Osteocyte (in vitro differentiated cells): ENCODE data around the gene CDH4. TPM values are rescaled to one million over a fixed set of nuclear protein-coding genes. Genes with fewer than 3 reads are reported as not detected.

Source experiments
- DNase-seq: peaks from one replicate; pipeline ENCODE4 v3.0.0; 2021; ENCODE audit warnings: mixed read lengths; ENCODE audit not compliant: unreplicated experiment; ENCODE audit errors: extremely low spot score
- H3K27ac Mint-ChIP-seq: one replicate; pipeline ENCODE4 v1.8.0; 2021; ENCODE audit warnings: mild to moderate bottlenecking, mixed read lengths; ENCODE audit not compliant: unreplicated experiment
- H3K27me3 Mint-ChIP-seq: one replicate; pipeline ENCODE4 v1.8.0; 2021; ENCODE audit warnings: mixed read lengths; ENCODE audit not compliant: unreplicated experiment
- H3K36me3 Mint-ChIP-seq: one replicate; pipeline ENCODE4 v1.8.0; 2021; ENCODE audit warnings: mixed read lengths; ENCODE audit not compliant: unreplicated experiment
- H3K4me1 Mint-ChIP-seq: one replicate; pipeline ENCODE4 v1.8.0; 2021; ENCODE audit warnings: mixed read lengths; ENCODE audit not compliant: unreplicated experiment
- H3K4me3 Mint-ChIP-seq: one replicate; pipeline ENCODE4 v1.8.0; 2021; ENCODE audit warnings: mild to moderate bottlenecking, moderate library complexity, mixed read lengths; ENCODE audit not compliant: unreplicated experiment
- H3K9me3 Mint-ChIP-seq: one replicate; pipeline ENCODE4 v1.8.0; 2021; ENCODE audit warnings: mixed read lengths; ENCODE audit not compliant: unreplicated experiment
- total RNA-seq: library from RNA; stranded (reverse); gene quantifications from 2 replicates; pipeline ENCODE4 v1.2.1, GENCODE V29; 2021
- TF ChIP-seq, protein P1 (sequence below): fragments of 200-600 bp; sonication (generic); IDR thresholded peaks from 2 replicates; pipeline ENCODE4 v1.5.0; 2021; ENCODE audit warnings: antibody characterized with exemption, mild to moderate bottlenecking, moderate library complexity

The CDH4 gene
- total RNA-seq, 1 donor from 2014 or later: 1.3 TPM

GRCh38 chr20:61291166-61291829, 39.2 kb downstream of the CDH4 start:
- no peak overlapping the region for H3K4me3 Mint-ChIP-seq
- peaks cover 8% of the 10 kb centered on the region for H3K4me1 Mint-ChIP-seq
- no peaks in the 10 kb centered on the region for H3K27me3 Mint-ChIP-seq
- H3K36me3 Mint-ChIP-seq: no peaks in the 10 kb centered on the region
- DNase-seq: no peak
- no peak overlapping the region for H3K27ac Mint-ChIP-seq
- TF ChIP-seq, protein P1, sequence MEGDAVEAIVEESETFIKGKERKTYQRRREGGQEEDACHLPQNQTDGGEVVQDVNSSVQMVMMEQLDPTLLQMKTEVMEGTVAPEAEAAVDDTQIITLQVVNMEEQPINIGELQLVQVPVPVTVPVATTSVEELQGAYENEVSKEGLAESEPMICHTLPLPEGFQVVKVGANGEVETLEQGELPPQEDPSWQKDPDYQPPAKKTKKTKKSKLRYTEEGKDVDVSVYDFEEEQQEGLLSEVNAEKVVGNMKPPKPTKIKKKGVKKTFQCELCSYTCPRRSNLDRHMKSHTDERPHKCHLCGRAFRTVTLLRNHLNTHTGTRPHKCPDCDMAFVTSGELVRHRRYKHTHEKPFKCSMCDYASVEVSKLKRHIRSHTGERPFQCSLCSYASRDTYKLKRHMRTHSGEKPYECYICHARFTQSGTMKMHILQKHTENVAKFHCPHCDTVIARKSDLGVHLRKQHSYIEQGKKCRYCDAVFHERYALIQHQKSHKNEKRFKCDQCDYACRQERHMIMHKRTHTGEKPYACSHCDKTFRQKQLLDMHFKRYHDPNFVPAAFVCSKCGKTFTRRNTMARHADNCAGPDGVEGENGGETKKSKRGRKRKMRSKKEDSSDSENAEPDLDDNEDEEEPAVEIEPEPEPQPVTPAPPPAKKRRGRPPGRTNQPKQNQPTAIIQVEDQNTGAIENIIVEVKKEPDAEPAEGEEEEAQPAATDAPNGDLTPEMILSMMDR: no peak
- H3K9me3 Mint-ChIP-seq: no peaks in the 10 kb centered on the region

- no peaks in the 10 kb centered on the region for H3K9me3 Mint-ChIP-seq
These were observed 40.3 kb downstream of the CDH4 start for GRCh38 chr20:61292391-61292790.

DNA sequence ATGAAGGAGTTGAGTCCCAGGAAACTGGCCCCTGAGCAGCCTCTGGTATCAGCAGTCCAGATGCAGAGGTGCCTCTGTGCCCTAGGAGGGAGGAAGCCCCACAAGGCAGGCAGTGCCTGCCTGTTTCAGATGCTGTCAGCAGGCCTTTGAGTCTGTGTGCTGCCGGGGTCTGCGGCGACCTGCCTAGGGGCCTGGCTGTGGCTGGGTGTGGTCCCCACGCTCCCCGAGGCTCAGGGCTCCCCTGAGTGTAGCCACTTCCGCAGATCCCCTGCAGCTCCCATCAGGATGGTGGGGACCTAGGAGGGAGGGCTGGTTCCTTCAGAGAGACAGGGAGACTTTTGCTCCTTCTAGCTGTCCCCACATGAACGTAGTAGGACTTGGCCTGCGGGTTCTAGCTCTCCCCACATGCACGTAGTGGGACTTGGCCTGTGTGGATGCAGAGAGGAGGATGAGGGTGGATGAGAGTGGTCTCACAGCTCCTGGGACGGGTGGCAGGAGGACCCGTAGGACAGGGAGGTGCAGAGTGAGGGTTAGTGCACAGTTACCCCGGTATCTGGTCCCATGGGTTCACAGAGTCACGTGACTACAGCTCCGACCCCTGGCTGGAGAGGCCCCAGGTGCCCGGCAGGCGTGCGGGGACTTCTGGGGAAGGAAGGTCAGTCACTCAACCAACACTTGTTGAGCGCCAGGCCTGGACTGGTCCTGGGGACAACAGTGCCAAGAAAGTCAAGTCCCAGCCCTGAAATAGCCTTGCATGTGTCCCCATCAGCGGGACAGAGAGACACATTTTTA, 41.0 kb downstream of the CDH4 start:
- H3K9me3 Mint-ChIP-seq: no peaks in the 10 kb centered on the region
- peaks cover 12% of the 10 kb centered on the region for H3K4me1 Mint-ChIP-seq
- no peak for DNase-seq
- no peaks in the 10 kb centered on the region for H3K27me3 Mint-ChIP-seq
- no peak overlapping the region for H3K4me3 Mint-ChIP-seq
- no peak overlapping the region for H3K27ac Mint-ChIP-seq
- TF ChIP-seq, protein P1: no peak
- H3K36me3 Mint-ChIP-seq: no peaks in the 10 kb centered on the region

More at GRCh38 chr20:61292391-61292790, 40.3 kb downstream of the CDH4 start:
- no peaks in the 10 kb centered on the region for H3K36me3 Mint-ChIP-seq
- TF ChIP-seq, protein P1: no peak
- peaks cover 12% of the 10 kb centered on the region for H3K4me1 Mint-ChIP-seq
- DNase-seq: no peak
- H3K27me3 Mint-ChIP-seq: no peaks in the 10 kb centered on the region
- H3K27ac Mint-ChIP-seq: no peak overlapping the region
- no peak overlapping the region for H3K4me3 Mint-ChIP-seq

DNA sequence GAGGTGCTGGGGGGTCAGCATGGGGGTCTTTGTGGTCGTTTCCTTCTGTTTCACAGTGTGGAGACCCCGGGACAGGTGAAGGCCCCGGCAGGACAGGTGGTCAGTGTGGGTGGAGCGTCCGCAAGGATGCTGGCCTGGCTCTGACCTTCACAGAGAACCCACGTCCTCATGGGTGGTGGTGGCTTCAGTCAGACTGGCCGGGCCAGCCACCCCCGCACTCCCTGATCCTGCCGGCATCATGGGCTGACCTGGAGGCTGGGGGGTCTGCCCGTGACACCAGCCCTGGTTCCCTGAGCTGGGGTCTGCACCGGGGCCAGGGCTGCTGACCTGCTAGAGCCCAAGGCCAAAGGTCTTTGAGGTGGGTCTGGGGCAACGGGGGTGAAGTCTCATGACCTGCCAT, 41.9 kb downstream of the CDH4 start:
- no peak overlapping the region for H3K4me3 Mint-ChIP-seq

GRCh38 chr20:61295249-61295648, 43.2 kb downstream of the CDH4 start:
- no peak for DNase-seq
- H3K27me3 Mint-ChIP-seq: no peaks in the 10 kb centered on the region

More for the DNA sequence above, 41.9 kb downstream of the CDH4 start:
- Mint-ChIP-seq H3K9me3 (no peaks in the 10 kb centered on the region), H3K4me1 (peaks cover 12% of the 10 kb centered on the region), H3K36me3 (no peaks in the 10 kb centered on the region), H3K27ac (no peak overlapping the region), H3K27me3 (no peaks in the 10 kb centered on the region)
- DNase-seq: no peak
- TF ChIP-seq, protein P1: no peak

More at GRCh38 chr20:61295249-61295648, 43.2 kb downstream of the CDH4 start:
- no peaks in the 10 kb centered on the region for H3K9me3 Mint-ChIP-seq
- no peak overlapping the region for H3K4me3 Mint-ChIP-seq
- H3K36me3 Mint-ChIP-seq: no peaks in the 10 kb centered on the region
- TF ChIP-seq, protein P1: no peak
- H3K4me1 Mint-ChIP-seq: peaks cover 12% of the 10 kb centered on the region
- no peak overlapping the region for H3K27ac Mint-ChIP-seq
